HEK293T (cell line): ENCODE data around the gene PES1.

Experiments
- CTCF ChIA-PET: fragments of 350-600 bp; formaldehyde crosslinking; extraction: SDS; loops from one replicate; lab custom pipeline; 2021; ENCODE audit warnings: antibody characterized with exemption, inconsistent platforms; lab: Yijun Ruan, JAX
- POLR2A ChIA-PET: fragments of 350-600 bp; formaldehyde crosslinking; extraction: SDS; loops from one replicate; lab custom pipeline; 2020; ENCODE audit warnings: antibody characterized with exemption, inconsistent platforms; lab: Yijun Ruan, JAX
- DNase-seq: peaks from one replicate; pipeline ENCODE4 v3.0.0; 2012; ENCODE audit warnings: mixed read lengths; ENCODE audit errors: extremely low spot score
- ARNT ChIP-seq: fragments of 450-650 bp; IDR thresholded peaks from 2 replicates; pipeline ENCODE4 v1.6.1; 2017; ENCODE audit warnings: mild to moderate bottlenecking
- BHLHE40 ChIP-seq: fragments of 450-650 bp; IDR thresholded peaks from 2 replicates; pipeline ENCODE4 v1.6.1; 2016; ENCODE audit warnings: mild to moderate bottlenecking, moderate library complexity, borderline replicate concordance
- CTBP1 ChIP-seq: fragments of 450-650 bp; IDR thresholded peaks from 2 replicates; pipeline ENCODE4 v1.6.1; 2016; ENCODE audit warnings: borderline replicate concordance
- ELF4 ChIP-seq: fragments of 450-650 bp; IDR thresholded peaks from 2 replicates; pipeline ENCODE4 v1.6.1; 2017; ENCODE audit warnings: antibody characterized with exemption
- FOXA1 ChIP-seq: fragments of 450-650 bp; IDR thresholded peaks from 2 replicates; pipeline ENCODE4 v1.6.1; 2016; ENCODE audit warnings: mild to moderate bottlenecking
- FOXK2 ChIP-seq: fragments of 450-650 bp; IDR thresholded peaks from 2 replicates; pipeline ENCODE4 v1.6.1; 2016; ENCODE audit warnings: mild to moderate bottlenecking
- FOXM1 ChIP-seq: fragments of 450-650 bp; IDR thresholded peaks from 2 replicates; pipeline ENCODE4 v1.6.1; 2017; ENCODE audit warnings: mild to moderate bottlenecking, borderline replicate concordance
- HDGF ChIP-seq: fragments of 450-650 bp; IDR thresholded peaks from 2 replicates; pipeline ENCODE4 v1.6.1; 2017; ENCODE audit warnings: antibody characterized with exemption, borderline replicate concordance
- L3MBTL2 ChIP-seq: fragments of 450-650 bp; conservative IDR thresholded peaks from 2 replicates; pipeline ENCODE4 v1.6.1; 2016; ENCODE audit warnings: mild to moderate bottlenecking
- LEF1 ChIP-seq: fragments of 450-650 bp; IDR thresholded peaks from 2 replicates; pipeline ENCODE4 v1.6.1; 2017; ENCODE audit warnings: mild to moderate bottlenecking, borderline replicate concordance
- NFRKB ChIP-seq: fragments of 450-650 bp; IDR thresholded peaks from 2 replicates; pipeline ENCODE4 v1.6.1; 2016; ENCODE audit warnings: mild to moderate bottlenecking, moderate library complexity
- PKNOX1 ChIP-seq: fragments of 450-650 bp; IDR thresholded peaks from 2 replicates; pipeline ENCODE4 v1.6.1; 2016
- SP1 ChIP-seq: fragments of 450-650 bp; IDR thresholded peaks from 2 replicates; pipeline ENCODE4 v1.6.1; 2017
- SUZ12 ChIP-seq: fragments of 450-650 bp; IDR thresholded peaks from 2 replicates; pipeline ENCODE4 v1.6.1; 2016; ENCODE audit warnings: mild to moderate bottlenecking
- TARDBP ChIP-seq: fragments of 450-650 bp; IDR thresholded peaks from 2 replicates; pipeline ENCODE4 v1.6.1; 2016
- ZNF384 ChIP-seq: fragments of 450-650 bp; IDR thresholded peaks from 2 replicates; pipeline ENCODE4 v1.6.1; 2016

Gene PES1

GRCh38 chr22:30612789-30613188, 21.1 kb upstream of the PES1 start:
- POLR2A ChIA-PET = no interaction called here
- CTCF ChIA-PET = interaction anchor here (1.3 kb wide), 1 partner anchor 12 kb away, joined by 3 read pairs; no protein-coding TSS in a partner anchor
- no peak for TF ChIP-seq HDGF
- TF ChIP-seq ELF4 = no peak
- TF ChIP-seq L3MBTL2 = no peak
- TF ChIP-seq TARDBP = no peak
- no peak for TF ChIP-seq FOXM1
- no peak for TF ChIP-seq LEF1
- TF ChIP-seq FOXA1 = no peak
- TF ChIP-seq PKNOX1 = no peak
- no peak for TF ChIP-seq NFRKB
- TF ChIP-seq SP1 = no peak
- no peak for TF ChIP-seq SUZ12
- no peak for TF ChIP-seq CTBP1
- no peak for TF ChIP-seq BHLHE40
- no peak for TF ChIP-seq ZNF384
- no peak for TF ChIP-seq ARNT
- TF ChIP-seq FOXK2 = no peak
- DNase-seq = no peak

GRCh38 chr22:30611197-30611596, 19.5 kb upstream of the PES1 start:
- CTCF ChIA-PET = no interaction called here
- no peak for DNase-seq
- TF ChIP-seq LEF1 = no peak
- TF ChIP-seq TARDBP = no peak
- no peak for TF ChIP-seq FOXK2
- no peak for TF ChIP-seq FOXM1
- TF ChIP-seq CTBP1 = no peak

GRCh38 chr22:30610299-30610698, 18.6 kb upstream of the PES1 start:
- no peak for TF ChIP-seq HDGF
- TF ChIP-seq FOXA1 = no peak
- TF ChIP-seq ARNT = no peak
- TF ChIP-seq NFRKB = no peak
- TF ChIP-seq CTBP1 = no peak
- TF ChIP-seq SP1 = no peak
- TF ChIP-seq TARDBP = no peak
- TF ChIP-seq ELF4 = no peak
- TF ChIP-seq PKNOX1 = no peak
- no peak for TF ChIP-seq ZNF384
- TF ChIP-seq BHLHE40 = no peak
- TF ChIP-seq SUZ12 = no peak
- no peak for TF ChIP-seq FOXK2
- TF ChIP-seq FOXM1 = no peak
- TF ChIP-seq L3MBTL2 = no peak

More at GRCh38 chr22:30611197-30611596, 19.5 kb upstream of the PES1 start:
- POLR2A ChIA-PET = no interaction called here

GRCh38 chr22:30609260-30610185, 17.8 kb upstream of the PES1 start:
- CTCF ChIA-PET = no interaction called here
- DNase-seq = no peak
- no peak for TF ChIP-seq LEF1
- no peak for TF ChIP-seq NFRKB
- TF ChIP-seq ZNF384 = no peak
- no peak for TF ChIP-seq CTBP1
- TF ChIP-seq SP1 = no peak
- no peak for TF ChIP-seq FOXA1
- no peak for TF ChIP-seq FOXM1
- TF ChIP-seq PKNOX1 = no peak
- TF ChIP-seq BHLHE40 = no peak
- no peak for TF ChIP-seq TARDBP
- no peak for TF ChIP-seq L3MBTL2
- TF ChIP-seq ARNT = no peak
- no peak for TF ChIP-seq ELF4
- no peak for TF ChIP-seq SUZ12
- no peak for TF ChIP-seq HDGF
- TF ChIP-seq FOXK2 = no peak
- POLR2A ChIA-PET = interaction anchor here (0.6 to 1.5 kb wide), 3 partner anchors 26 to 178 kb away, joined by 3 to 4 read pairs (median 4); partner anchors contain the start of gene SLC35E4

More at GRCh38 chr22:30610299-30610698, 18.6 kb upstream of the PES1 start:
- ChIA-PET CTCF (no interaction called here), POLR2A (interaction anchor here (0.6 to 1.5 kb wide), 3 partner anchors 25 to 179 kb away, joined by 3 to 4 read pairs (median 4); partner anchors contain the start of gene SLC35E4)
- DNase-seq = no peak

GRCh38 chr22:30607939-30608338, 16.2 kb upstream of the PES1 start:
- CTCF ChIA-PET = no interaction called here
- no peak for DNase-seq
- POLR2A ChIA-PET = interaction anchor here (0.9 to 1.0 kb wide), 2 partner anchors 18 to 184 kb away, joined by 3 read pairs; no protein-coding TSS in a partner anchor
- no peak for TF ChIP-seq ELF4
- no peak for TF ChIP-seq TARDBP
- no peak for TF ChIP-seq ZNF384
- TF ChIP-seq ARNT = no peak
- no peak for TF ChIP-seq FOXK2
- no peak for TF ChIP-seq FOXM1
- no peak for TF ChIP-seq SUZ12
- TF ChIP-seq BHLHE40 = no peak
- TF ChIP-seq LEF1 = no peak
- no peak for TF ChIP-seq SP1
- TF ChIP-seq CTBP1 = no peak
